Fibroblast of the conjunctiva (primary cell): ENCODE results near the gene KCTD17.

Experiments used
- DNase-seq: peaks from one replicate; pipeline ENCODE4 v3.0.0-alpha.2; 2010; ENCODE audit warnings: low read depth

Gene KCTD17

GRCh38 chr22:37080438-37080837 lies 28.9 kb downstream of the KCTD17 start:
- no peak for DNase-seq

- no peak for DNase-seq
Measured at GRCh38 chr22:37080838-37081237, 29.3 kb downstream of the KCTD17 start.

DNA sequence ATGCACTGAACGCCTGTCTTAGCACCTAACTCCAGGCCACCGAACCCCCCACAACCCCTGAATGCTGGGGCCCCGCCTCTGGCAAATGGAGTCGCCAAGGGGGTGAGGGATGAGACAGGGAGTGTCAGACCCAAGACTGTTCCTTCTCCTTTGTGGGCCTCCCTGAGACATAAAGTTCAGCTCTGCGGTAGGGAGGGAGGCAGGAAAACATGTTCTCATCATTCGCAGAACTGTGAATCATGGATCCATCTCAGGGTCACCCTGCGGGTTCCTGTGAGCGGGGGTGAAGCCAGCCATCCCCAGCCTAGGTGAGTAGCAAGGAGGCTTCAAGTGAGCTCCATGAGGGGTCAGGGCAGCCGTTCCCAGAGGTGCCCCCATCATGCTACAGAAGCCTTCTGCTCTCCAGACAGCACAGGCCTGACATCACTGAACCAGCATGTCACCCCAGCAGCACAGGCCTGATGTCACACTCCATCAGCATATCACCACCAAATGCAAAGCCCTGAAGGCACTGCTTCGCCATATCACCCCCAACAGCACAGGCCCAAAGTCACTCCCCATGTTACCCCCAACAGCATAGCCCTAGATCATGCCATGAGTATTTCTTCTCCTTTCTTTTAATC lies 30.8 kb downstream of the KCTD17 start:
- DNase-seq = no peak

GRCh38 chr22:37083914-37084313 lies 32.4 kb downstream of the KCTD17 start:
- DNase-seq = no peak

DNA sequence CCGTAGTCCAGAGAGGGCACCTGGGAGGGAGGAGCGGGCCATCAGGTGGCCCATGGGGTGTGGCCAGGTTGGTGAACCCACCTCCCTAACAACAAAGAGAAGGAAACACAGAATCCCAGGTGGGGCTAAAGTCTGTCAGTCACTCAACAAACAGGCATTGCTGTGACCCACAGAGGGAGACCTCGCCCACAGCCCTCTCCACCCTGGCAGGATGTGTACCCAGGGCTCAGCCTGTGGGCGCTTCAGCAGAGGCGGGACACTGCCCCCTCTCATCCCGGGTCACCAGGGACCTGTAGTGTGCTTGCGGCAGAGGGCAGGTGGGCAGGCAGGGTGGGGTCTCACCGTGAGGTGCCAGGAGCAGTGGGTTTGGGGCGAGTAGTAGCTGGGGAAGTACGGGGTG lies 32.8 kb downstream of the KCTD17 start:
- DNase-seq = no peak

DNA sequence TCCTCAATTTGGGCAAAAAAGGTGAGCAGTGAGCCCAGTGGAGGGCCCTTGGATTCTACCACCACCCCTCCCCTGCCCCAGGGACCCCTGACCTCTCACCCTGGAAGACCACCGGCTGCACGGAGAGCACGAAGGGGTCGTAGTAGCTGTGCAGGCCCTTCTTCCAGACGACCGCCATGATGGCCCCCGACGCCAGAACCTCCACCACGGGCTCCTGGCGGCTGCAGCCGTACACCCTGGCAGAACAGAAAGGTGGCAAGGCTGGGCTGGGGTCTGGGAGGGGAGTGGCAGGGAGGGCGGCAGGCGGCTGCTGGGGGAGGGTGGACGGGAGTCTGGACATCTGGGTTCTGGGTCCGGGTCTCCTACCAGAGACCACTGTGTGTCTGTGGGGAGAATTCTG lies 34.6 kb downstream of the KCTD17 start:
- no peak for DNase-seq

DNA sequence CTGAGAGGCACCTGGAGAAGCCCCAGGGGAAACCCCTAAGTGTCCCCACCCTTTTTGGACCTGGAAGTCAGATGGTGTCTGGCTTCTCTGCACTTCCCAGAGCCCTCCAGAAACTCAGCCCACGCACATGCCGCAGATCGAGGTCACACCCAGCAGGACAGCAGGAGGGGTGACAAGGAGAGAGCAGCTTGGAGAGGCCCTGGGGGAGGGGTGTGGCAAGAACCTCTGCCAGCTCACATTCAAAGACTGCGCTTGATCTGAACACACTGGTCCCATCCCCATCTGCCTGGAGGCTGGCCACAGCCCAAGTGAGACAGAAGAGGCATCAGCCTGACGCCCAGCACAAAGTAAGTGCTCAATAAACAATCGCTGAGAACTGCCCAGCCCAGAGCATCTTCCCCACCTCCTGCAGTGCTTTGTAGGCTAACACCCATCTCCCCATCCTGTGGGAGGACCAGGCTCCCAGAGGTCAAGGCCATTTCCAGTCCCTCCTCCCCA lies 36.6 kb downstream of the KCTD17 start:
- no peak for DNase-seq

DNA sequence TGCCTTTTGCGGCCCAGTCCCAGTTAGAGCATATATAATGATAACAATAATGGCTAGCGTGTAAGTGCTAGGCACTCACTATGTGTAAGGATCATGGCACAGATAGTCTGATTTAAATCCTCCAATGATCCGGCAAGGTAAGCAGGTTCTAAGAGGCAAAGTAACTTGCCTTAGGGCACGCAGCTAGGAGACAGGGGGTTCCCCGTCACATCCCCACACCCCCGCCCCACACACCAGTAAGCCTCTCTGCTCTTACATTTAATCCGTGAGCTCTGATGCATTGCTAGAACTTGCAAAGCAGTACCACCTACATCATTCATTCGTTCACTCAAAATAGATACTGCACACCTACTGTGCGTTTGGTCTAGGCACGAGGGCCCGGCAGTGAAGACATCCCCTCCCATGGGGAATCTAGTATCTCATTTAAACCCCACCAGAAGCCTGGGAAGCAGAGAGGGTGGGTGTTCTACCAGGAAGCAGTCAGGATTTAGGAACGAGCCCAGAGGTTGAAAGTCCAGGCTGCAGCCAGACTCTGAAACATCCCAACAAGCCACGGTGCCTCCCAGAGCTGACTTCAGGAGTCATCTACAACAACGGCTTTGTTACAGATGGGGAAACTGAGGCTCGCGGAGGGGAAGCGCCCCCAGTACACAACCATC lies 37.3 kb downstream of the KCTD17 start:
- DNase-seq = no peak

GRCh38 chr22:37089434-37089833 lies 37.9 kb downstream of the KCTD17 start:
- DNase-seq = no peak

DNA sequence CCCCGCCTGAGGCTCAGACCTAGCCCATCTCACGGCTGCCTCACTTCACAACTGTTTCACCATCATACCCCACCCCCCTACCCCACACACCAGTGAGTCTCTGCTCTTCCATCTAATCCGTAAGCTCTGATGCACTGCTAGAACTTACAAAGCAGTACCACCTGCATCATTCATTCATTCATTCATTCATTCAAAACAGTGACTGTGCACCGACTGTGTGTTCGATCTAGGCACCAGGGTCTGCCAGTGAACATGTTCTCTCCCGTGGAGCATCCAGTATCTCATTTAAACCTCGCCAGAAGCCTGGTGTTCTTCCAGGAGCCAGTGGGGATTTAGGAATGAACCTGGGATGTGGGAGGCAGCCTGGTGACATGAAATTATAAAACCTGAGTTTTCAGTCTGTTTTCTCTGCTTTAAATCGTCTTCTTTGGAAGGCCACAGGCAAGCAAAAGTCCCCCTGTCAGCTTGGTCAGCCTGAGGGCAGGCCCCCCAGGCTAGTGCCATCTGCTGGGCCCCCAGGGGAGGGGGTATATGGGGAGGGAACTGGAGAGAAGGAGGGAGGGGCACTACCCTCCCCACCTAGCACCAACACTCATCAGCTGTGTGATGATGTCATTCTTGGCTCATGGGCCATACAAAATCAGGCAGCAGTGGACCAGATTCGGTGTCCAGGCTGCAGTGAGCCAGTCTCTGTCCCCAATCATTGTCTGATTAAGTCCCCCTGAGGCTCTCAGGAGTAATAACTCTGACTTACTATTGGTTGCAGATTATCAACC lies 39.6 kb downstream of the KCTD17 start:
- no peak for DNase-seq

DNA sequence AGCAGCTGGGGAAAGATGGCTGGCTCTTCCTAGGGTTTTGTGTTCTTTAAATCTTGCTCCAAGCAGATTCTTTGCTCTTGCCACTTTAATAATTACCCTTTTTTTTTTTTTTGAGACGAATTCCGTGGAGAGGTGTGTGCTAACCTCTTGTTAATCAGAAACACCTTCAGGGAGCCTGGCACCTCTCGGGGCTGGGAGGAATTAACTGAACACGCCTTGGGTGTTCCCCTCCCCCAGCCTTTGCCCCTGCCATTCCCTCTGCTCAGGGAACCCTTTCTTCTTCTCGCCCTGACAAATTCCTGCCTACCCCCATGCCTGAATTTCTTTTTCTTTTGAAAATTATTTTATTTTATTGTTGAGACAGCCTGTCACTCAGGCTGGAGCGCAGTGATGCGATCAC lies 40.5 kb downstream of the KCTD17 start:
- DNase-seq = no peak

DNA sequence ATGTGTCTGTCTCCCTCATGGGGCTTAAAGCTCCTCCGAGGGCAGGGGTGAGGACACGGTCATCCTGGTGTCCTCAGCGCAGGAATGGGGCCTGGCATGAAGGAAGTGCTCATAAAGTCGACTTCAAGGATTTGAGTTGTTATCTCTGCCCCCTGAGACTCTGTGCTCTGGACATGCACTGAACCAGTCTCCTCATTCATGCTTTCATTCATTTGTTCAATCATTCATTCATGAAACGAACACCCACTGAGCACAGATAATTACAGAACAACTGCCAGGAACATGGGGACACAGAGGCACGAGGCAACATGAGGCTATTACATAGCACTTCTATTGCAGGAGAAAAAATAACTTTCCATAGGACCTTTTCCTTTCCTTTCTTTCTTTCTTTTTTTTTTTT lies 41.5 kb downstream of the KCTD17 start:
- DNase-seq = no peak

DNA sequence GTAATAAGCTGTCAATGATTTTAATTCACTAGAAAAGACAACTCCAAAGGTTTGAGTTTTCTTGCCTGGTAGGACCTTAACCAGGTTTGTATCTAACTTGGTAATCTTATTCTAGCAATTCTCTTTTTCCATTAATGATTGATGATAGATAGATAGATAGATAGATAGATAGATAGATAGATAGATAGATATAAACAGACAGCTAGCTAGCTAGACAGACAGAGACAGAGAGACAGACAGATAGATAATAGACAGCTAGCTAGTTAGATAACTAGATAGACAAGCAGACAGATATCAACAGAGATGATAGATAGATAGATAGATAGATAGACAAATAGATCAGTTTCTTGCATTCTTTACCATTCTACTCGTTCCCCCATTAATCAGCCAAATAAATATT lies 42.7 kb downstream of the KCTD17 start:
- no peak for DNase-seq

- no peak for DNase-seq
Measured at GRCh38 chr22:37095113-37095512, 43.6 kb downstream of the KCTD17 start.

GRCh38 chr22:37097346-37097745 lies 45.8 kb downstream of the KCTD17 start:
- DNase-seq = no peak

DNA sequence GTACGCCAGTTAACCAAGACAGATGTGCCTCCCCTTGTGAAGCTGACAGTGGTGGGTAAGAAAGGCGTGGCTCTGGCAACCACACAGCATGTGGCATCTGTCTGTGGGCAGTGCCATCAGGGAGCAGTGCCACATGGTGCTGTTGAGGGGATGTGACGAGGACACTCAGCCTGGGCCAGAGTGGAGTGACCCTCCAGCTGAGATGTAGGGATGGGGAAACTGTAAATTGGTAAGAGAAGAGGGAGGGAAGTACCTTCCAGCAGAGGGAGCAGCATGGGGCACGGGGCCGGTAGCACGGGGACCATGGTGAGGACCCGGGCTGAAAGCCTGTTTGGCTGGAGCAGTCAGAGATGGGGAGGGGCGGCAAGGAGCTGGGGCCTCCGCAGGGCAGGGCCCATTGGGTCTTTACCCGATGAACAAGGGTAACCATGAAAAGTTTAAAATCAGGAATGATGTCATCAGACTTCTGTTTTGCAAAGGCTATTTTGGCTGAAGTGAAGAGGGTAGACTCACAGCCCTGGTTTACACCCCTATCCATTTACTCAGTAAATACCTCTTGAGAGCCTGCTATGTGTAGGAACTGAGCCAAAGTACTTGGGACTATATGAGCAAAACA lies 47.5 kb downstream of the KCTD17 start:
- DNase-seq = no peak

DNA sequence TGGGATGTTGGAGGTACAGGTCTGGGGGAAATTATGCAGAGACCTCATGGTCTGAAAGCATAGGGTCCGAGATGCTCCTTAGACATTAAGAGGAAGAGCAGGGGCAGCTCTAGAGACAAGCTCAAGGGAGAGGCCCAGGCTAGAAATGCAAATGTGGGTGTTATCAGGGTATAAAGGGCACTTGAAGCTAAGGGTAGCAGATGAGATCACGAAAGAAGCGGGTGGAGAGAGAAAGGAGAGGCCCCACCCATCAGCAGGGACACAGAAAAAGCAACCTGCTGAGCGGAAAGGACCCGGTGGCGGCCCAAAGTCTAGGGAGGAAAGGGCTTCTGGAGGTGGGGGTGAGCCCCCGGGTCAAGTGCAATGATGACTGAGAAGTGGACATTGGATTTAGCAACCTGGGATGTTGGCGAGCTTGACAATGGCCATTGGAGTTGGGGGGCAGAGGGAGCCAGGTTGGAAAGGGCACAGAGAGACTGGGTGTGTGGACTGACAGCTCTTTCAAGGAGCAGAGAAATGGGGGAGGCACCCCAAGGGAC lies 49.1 kb downstream of the KCTD17 start:
- DNase-seq = no peak

GRCh38 chr22:37101311-37102066 lies 49.9 kb downstream of the KCTD17 start:
- no peak for DNase-seq

- DNase-seq = no peak
Measured at GRCh38 chr22:37103151-37103550, 51.6 kb downstream of the KCTD17 start.

DNA sequence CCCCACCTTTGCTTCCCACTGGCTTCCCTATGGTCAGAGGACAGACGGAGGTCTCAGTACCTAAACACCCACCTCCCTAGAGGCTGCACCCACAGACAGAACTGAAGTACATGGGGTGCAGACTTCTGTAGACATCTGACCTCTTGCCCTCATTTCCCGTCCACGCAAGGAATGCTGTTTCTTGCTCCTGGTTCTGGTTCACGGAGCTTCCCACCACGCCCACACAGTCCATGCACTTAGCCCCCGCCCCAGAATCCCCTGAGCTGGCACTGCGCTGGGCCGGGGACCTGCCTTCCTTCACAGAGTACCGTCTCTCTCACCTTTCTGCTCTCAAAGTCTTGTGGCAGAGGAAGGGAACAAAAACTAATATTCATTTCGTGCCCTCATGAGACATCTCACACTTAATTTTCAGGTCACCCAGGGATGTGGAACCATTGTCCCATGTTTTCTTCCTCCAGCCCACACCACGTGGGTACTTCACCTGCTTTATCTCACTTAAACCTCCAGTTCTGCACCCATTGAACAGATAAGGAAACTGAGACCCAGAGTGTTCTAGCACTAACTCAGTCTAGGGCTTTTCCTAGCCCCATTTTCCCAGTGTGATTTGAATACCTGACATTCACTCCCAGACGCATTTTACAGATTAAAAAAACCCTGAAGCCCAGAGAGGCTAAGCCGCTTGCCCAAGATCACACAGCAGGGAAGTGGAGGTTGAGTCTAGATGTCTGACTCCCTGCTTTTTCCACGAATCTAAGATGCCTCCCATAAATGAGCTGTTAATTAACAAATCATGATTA lies 52.3 kb downstream of the KCTD17 start:
- no peak for DNase-seq

GRCh38 chr22:37105154-37105553 lies 53.6 kb downstream of the KCTD17 start:
- no peak for DNase-seq
